T-helper 9 cell (primary cell): ENCODE measurements around the gene KMT2C.

ENCODE experiments used
- DNase-seq: peaks from one replicate; pipeline ENCODE4 v3.0.0-alpha.2; 2020

Gene KMT2C

DNA sequence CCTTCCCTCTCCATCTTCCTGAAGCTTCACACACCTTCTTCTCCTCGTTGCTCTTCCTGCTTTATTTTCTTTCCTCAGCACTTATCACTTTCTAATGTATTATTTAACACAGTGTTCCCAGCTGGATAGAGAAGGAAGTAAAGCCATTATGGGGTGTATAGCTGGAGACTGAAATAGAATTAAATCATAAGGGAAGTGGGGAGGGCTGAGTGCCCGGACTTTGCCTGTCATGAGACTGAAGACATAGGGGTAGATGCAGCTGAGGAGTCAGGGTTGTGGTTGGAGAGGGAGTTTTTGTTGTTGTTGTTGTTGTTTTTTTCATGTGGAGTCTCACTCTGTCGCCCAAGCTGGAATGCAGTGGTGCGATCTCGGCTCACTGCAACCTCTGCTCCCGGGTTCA, 345.1 kb downstream of the KMT2C start:
- DNase-seq, result no peak

GRCh38 chr7:152089183-152089582, 346.6 kb downstream of the KMT2C start:
- DNase-seq, result no peak

DNA sequence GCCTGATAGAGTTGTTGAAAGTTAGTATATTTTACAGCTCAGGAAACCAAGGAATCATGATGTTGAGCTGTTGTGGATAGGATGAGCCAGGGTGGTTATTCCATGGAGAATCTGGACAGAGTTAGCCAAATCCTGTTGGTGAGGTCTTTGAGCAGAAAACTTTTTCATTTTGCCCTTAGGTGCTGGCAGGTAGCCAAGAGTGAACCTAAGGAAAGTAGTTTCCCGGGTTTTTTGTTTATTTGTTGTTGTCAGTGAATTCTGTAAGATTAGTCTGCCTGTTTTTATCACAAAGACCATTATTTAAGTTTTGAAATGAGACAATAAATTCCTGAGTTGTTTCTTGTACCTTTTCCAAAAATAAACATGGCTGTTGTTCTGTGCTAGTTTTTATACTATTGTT, 349.3 kb downstream of the KMT2C start:
- DNase-seq, result no peak

GRCh38 chr7:152085131-152085530, 350.7 kb downstream of the KMT2C start:
- DNase-seq, result no peak
